IMR-90 (cell line): ENCODE data around the gene DLL4. TPM values are rescaled to one million over a fixed set of nuclear protein-coding genes. Genes with fewer than 3 reads are reported as not detected.
A peak's percentile ranks its signal among the peaks of the same experiment; 100 is the strongest.

Experiments used
- ATAC-seq: fragments of 200-7000 bp; cut with Tn5 transposase; 2 replicates; pipeline ENCODE4 v1.9.1; 2020; ENCODE audit warnings: low read depth, mild to moderate bottlenecking, moderate library complexity
- BruUV-seq: library from RNA; stranded (reverse); fragments of 400-500 nt; replicated peaks from 2 replicates; lab custom pipeline; 2021; lab: Mats Ljungman, UMichigan
- CTCF ChIA-PET: fragments of 300-600 bp; formaldehyde crosslinking; extraction: SDS; loops from one replicate; lab custom pipeline; 2021; ENCODE audit warnings: antibody characterized with exemption; lab: Yijun Ruan, JAX
- POLR2A ChIA-PET: fragments of 300-600 bp; sonication (Branson Sonifier 250); formaldehyde crosslinking; loops from one replicate; lab custom pipeline; 2022; ENCODE audit warnings: antibody characterized with exemption; ENCODE audit not compliant: unreplicated experiment; lab: Charles Lee
- DNase-seq: peaks from one replicate; pipeline ENCODE4 v3.0.0; 2013
- H2AFZ ChIP-seq: replicated peaks from 2 replicates; pipeline ENCODE3; 2013; ENCODE audit warnings: low read length, mild to moderate bottlenecking; ENCODE audit not compliant: poor library complexity
- H2AK5ac ChIP-seq: 2 replicates; pipeline ENCODE4 v1.6.1; 2013; ENCODE audit warnings: low read depth, low read length, inconsistent platforms
- H2AK9ac ChIP-seq: replicated peaks from 2 replicates; pipeline ENCODE3; 2013; ENCODE audit warnings: mild to moderate bottlenecking, low read depth, low read length, moderate library complexity; ENCODE audit not compliant: poor library complexity
- H2BK120ac ChIP-seq: 2 replicates; pipeline ENCODE4 v1.6.1; 2013; ENCODE audit warnings: low read depth, low read length, inconsistent platforms
- H2BK15ac ChIP-seq: 3 replicates; pipeline ENCODE4 v1.6.1; 2013; ENCODE audit warnings: low read depth, low read length, inconsistent platforms
- H2BK20ac ChIP-seq: 2 replicates; pipeline ENCODE4 v1.6.1; 2013; ENCODE audit warnings: low read depth, mild to moderate bottlenecking, inconsistent platforms, low read length, moderate library complexity
- H2BK5ac ChIP-seq: 2 replicates; pipeline ENCODE4 v1.6.1; 2013; ENCODE audit warnings: mild to moderate bottlenecking, low read depth, low read length, inconsistent platforms; ENCODE audit not compliant: poor library complexity, severe bottlenecking
- H3K14ac ChIP-seq: replicated peaks from 2 replicates; pipeline ENCODE4 v1.6.1; 2013; ENCODE audit warnings: low read depth, low read length, inconsistent platforms
- H3K18ac ChIP-seq: 2 replicates; pipeline ENCODE4 v1.6.1; 2013; ENCODE audit warnings: low read depth, low read length, control low read depth
- H3K23ac ChIP-seq: 2 replicates; pipeline ENCODE4 v1.6.1; 2013; ENCODE audit warnings: low read depth, low read length, inconsistent platforms
- H3K27ac ChIP-seq: 2 replicates; pipeline ENCODE4 v1.5.1; 2013; ENCODE audit warnings: mild to moderate bottlenecking, control low read depth, low read length; ENCODE audit not compliant: insufficient read depth
- H3K27me3 ChIP-seq: 2 replicates; pipeline ENCODE4 v1.6.1; 2013; ENCODE audit warnings: low read length; ENCODE audit not compliant: control insufficient read depth, insufficient read depth
- H3K36me3 ChIP-seq: 2 replicates; pipeline ENCODE4 v1.6.1; 2013; ENCODE audit warnings: low read length, mixed read lengths; ENCODE audit not compliant: control insufficient read depth, insufficient read depth
- H3K4ac ChIP-seq: 2 replicates; pipeline ENCODE4 v1.6.1; 2013; ENCODE audit warnings: low read depth, low read length, inconsistent platforms
- H3K4me1 ChIP-seq: 2 replicates; pipeline ENCODE4 v1.6.1; 2013; ENCODE audit warnings: low read length, mixed read lengths; ENCODE audit not compliant: control insufficient read depth, insufficient read depth
- H3K4me2 ChIP-seq: 2 replicates; pipeline ENCODE4 v1.6.1; 2013; ENCODE audit warnings: low read depth, mild to moderate bottlenecking, control low read depth, low read length, moderate library complexity
- H3K4me3 ChIP-seq: 2 replicates; pipeline ENCODE4 v1.5.1; 2013; ENCODE audit warnings: low read depth, mild to moderate bottlenecking, control low read depth, low read length, moderate library complexity; ENCODE audit not compliant: insufficient read depth
- H3K56ac ChIP-seq: 2 replicates; pipeline ENCODE4 v1.6.1; 2013; ENCODE audit warnings: low read length, inconsistent platforms; ENCODE audit not compliant: insufficient read depth; ENCODE audit errors: extremely low read depth
- H3K79me1 ChIP-seq, 2 experiments: 2 replicates each; pipeline ENCODE4 v1.6.1; 2013; ENCODE audit warnings: low read length in 2 of 2, inconsistent platforms in 1 of 2, low read depth in 1 of 2
- H3K9ac ChIP-seq: 2 replicates; pipeline ENCODE4 v1.6.1; 2013; ENCODE audit warnings: low read depth, low read length, control low read depth
- H3K9me1 ChIP-seq: 2 replicates; pipeline ENCODE4 v1.6.1; 2013; ENCODE audit warnings: low read length, inconsistent platforms; ENCODE audit not compliant: insufficient read depth
- H3K9me3 ChIP-seq: 2 replicates; pipeline ENCODE4 v1.6.1; 2013; ENCODE audit warnings: low read length; ENCODE audit not compliant: control insufficient read depth, insufficient read depth
- H4K20me1 ChIP-seq: 2 replicates; pipeline ENCODE4 v1.6.1; 2013; ENCODE audit warnings: low read length, inconsistent platforms; ENCODE audit not compliant: insufficient read depth
- H4K5ac ChIP-seq: 2 replicates; pipeline ENCODE4 v1.6.1; 2013; ENCODE audit warnings: mild to moderate bottlenecking, low read depth, low read length, control low read depth
- H4K8ac ChIP-seq, 2 experiments: 2 replicates each; pipeline ENCODE4 v1.6.1; 2013; ENCODE audit warnings: low read depth in 2 of 2, low read length in 2 of 2, control low read depth in 1 of 2, inconsistent platforms in 1 of 2
- H4K91ac ChIP-seq: 2 replicates; pipeline ENCODE4 v1.6.1; 2013; ENCODE audit warnings: low read depth, low read length, inconsistent platforms; ENCODE audit not compliant: insufficient read depth
- FOS ChIP-seq: fragments of 150-350 bp; IDR thresholded peaks from 2 replicates; pipeline ENCODE4 v1.6.1; 2016; ENCODE audit warnings: low read depth, low read length
- MAZ ChIP-seq: IDR thresholded peaks from 2 replicates; pipeline ENCODE4 v1.6.1; 2012; ENCODE audit warnings: low read depth, mild to moderate bottlenecking, low read length, improper control_type of control experiment, moderate library complexity, borderline replicate concordance
- MXI1 ChIP-seq: IDR thresholded peaks from 2 replicates; pipeline ENCODE4 v1.6.1; 2012; ENCODE audit warnings: low read depth, mild to moderate bottlenecking, low read length, moderate library complexity, borderline replicate concordance
- NFE2L2 ChIP-seq: fragments of 150-350 bp; IDR thresholded peaks from 2 replicates; pipeline ENCODE4 v1.6.1; 2016; ENCODE audit warnings: low read depth, mild to moderate bottlenecking, low read length
- POLR2A ChIP-seq: IDR thresholded peaks from 2 replicates; pipeline ENCODE4 v1.6.1; 2012; ENCODE audit warnings: mild to moderate bottlenecking, low read depth, low read length
- RAD21 ChIP-seq: IDR thresholded peaks from 2 replicates; pipeline ENCODE4 v1.6.1; 2012; ENCODE audit warnings: low read length, improper control_type of control experiment
- RCOR1 ChIP-seq: IDR thresholded peaks from 2 replicates; pipeline ENCODE4 v1.6.1; 2012; ENCODE audit warnings: mild to moderate bottlenecking, low read length, improper control_type of control experiment; ENCODE audit not compliant: insufficient replicate concordance
- RFX5 ChIP-seq: IDR thresholded peaks from 2 replicates; pipeline ENCODE4 v1.8.0; 2012; ENCODE audit warnings: low read depth, mild to moderate bottlenecking, low read length, moderate library complexity
- SMC3 ChIP-seq: fragments of 150-350 bp; IDR thresholded peaks from 2 replicates; pipeline ENCODE4 v1.6.1; 2016; ENCODE audit warnings: low read depth, mild to moderate bottlenecking, antibody characterized with exemption, low read length, moderate library complexity
- USF2 ChIP-seq: fragments of 150-350 bp; IDR thresholded peaks from 2 replicates; pipeline ENCODE4 v1.6.1; 2017; ENCODE audit warnings: mild to moderate bottlenecking, antibody characterized with exemption, low read length, low read depth
- WGBS, 2 experiments: methylation state at CpG; one replicate each; pipeline versions ENCODE4 v1.1.5 to v1.1.7; 2013; ENCODE audit warnings: missing lambda C conversion rate in 2 of 2; ENCODE audit not compliant: insufficient read length in 1 of 2; ENCODE audit errors: extremely low coverage in 2 of 2; 5-methylcytosine and 5-hydroxymethylcytosine counted together
- dilution Hi-C: fragments of 300-500 bp; cut with HindIII; formaldehyde crosslinking; loops from one replicate; pipeline ENCODE4 v1.14.3; 2018; ENCODE audit warnings: low sequenced_read_pairs; ENCODE audit not compliant: unreplicated experiment
- in situ Hi-C: fragments of 300-500 bp; cut with MboI; formaldehyde crosslinking; loops from 3 replicates; pipeline ENCODE4 v1.14.3; 2019; ENCODE audit warnings: low sequenced_read_pairs, inconsistent platforms, mixed read lengths
- intact Hi-C: fragments of 100-400 bp; cut with micrococcal nuclease; formaldehyde crosslinking; loops from 2 replicates; pipeline ENCODE4 v1.10.0; 2022
- polyA plus RNA-seq, 3 experiments: library from polyadenylated mRNA; depleted of rRNA; stranded (reverse); fragments of >200 nt; gene quantifications; 2 replicates each; pipeline ENCODE4 v1.2.3, GENCODE V29; 2012; ENCODE audit warnings: low replicate concordance in 1 of 3
- total RNA-seq: library from RNA; depleted of rRNA; stranded (reverse); fragments of >200 nt; gene quantifications from 2 replicates; pipeline ENCODE4 v1.2.3, GENCODE V29; 2012

Gene DLL4
- total and polyA plus RNA-seq, 2 of the 4 experiments (the other 2 are of a cell fraction) = 1.8 to 3.4 TPM

GRCh38 chr15:40944510-40945296 lies 15.6 kb downstream of the DLL4 start (continued):
- TF ChIP-seq RFX5 = no peak

GRCh38 chr15:40948706-40949473 lies 19.8 kb downstream of the DLL4 start:
- Histone ChIP-seq H2BK120ac (no peak overlapping the region), H2AFZ (peak overlapping the region; percentile 17), H2AK5ac (no peak overlapping the region), H3K18ac (no peak overlapping the region), H2BK5ac (no peak overlapping the region), H4K91ac (no peak overlapping the region; the same call in 1 of the 2 replicates), H2BK20ac (peak overlapping the region; percentile 33; the same call in 1 of the 2 replicates), H3K4me1 (peaks cover 6% of the 10 kb centered on the region), H3K79me1 (peaks cover 3 to 19% of the 10 kb centered on the region in 2 experiments; a peak in 3 of 4 replicates), H3K27ac (no peak overlapping the region), H3K4me3 (no peak overlapping the region), H3K36me3 (no peaks in the 10 kb centered on the region), H3K4ac (no peak overlapping the region), H4K5ac (no peak overlapping the region), H3K14ac (no peak overlapping the region), H2BK15ac (no peak overlapping the region), H3K56ac (no peak overlapping the region), H3K4me2 (no peak overlapping the region), H3K9ac (no peak overlapping the region), H4K20me1 (peaks cover 5% of the 10 kb centered on the region; the same call in 1 of the 2 replicates), H3K23ac (no peak overlapping the region), H2AK9ac (no peak overlapping the region), H4K8ac (no peak overlapping the region), H3K9me3 (no peaks in the 10 kb centered on the region), H3K9me1 (0 out of 2 replicates have a peak, but pooled peaks cover 4% of the 10 kb centered on the region), H3K27me3 (no peaks in the 10 kb centered on the region)
- in situ Hi-C loops (no loop called here), dilution Hi-C loops (no loop called here), intact Hi-C loops (no loop called here)
- WGBS, 2 experiments = 73% methylated on average over 15 of the region's 21 CpGs; no CpG with 5 or more reads in 1 of the 2 experiments
- no peak for TF ChIP-seq RCOR1
- TF ChIP-seq POLR2A = no peak
- TF ChIP-seq NFE2L2 = no peak
- no peak for TF ChIP-seq MXI1
- no peak for TF ChIP-seq FOS
- no peak for TF ChIP-seq USF2
- no peak for TF ChIP-seq MAZ
- no peak for TF ChIP-seq RAD21
- no peak for TF ChIP-seq SMC3
- no TSS peak for BruUV-seq
- DNase-seq (no peak), ATAC-seq (no peak)
- CTCF ChIA-PET = no interaction called here
- POLR2A ChIA-PET = no interaction called here
